Fibroblast of peridontal ligament (primary cell): ENCODE measurements around the gene CTNNBIP1.

Experiments
- DNase-seq: peaks from one replicate; pipeline ENCODE4 v3.0.0-alpha.2; 2010; ENCODE audit errors: extremely low read depth

The CTNNBIP1 gene

GRCh38 chr1:9877962-9878361 is 32.1 kb downstream of the CTNNBIP1 start:
- DNase-seq, result no peak

DNA sequence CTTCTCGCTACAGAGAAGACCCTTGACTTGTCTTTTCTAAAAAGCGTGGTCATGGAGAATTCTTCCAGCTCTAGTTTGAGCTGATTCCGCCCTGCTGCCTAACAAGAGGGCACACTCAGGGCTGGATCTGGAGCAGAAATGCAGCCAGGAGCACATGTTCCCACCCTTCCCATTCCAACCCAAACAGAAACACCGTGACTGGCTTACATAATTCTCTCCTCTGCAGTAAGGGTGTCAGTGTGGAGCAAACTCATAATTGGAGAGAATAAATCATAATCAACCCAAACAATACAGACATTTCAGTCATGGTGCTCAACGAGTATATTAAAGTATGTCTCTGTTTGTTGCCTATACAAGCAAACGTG is 34.5 kb downstream of the CTNNBIP1 start:
- no peak for DNase-seq

- peak; percentile 74 for DNase-seq
Measured at GRCh38 chr1:9874959-9875635, 35.0 kb downstream of the CTNNBIP1 start.

DNA sequence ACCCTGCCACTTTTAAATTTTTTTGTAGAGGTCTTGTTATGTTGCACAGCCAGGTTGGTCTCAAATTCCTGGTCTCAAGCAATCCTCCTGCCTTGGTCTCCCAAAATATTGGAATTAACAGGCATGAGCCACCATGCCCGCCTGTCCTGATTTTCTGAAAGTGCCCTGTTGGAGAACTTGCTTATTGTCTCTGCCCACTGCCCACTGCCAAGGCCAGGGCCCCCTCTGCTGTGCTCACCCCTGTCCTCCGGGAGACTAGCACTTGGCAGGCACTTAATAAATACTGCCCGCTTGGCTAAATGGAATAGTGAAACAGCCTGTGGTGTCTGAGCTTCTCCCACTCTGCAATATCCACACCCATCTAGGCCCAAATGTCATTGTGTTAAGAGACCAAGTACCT is 35.7 kb downstream of the CTNNBIP1 start:
- DNase-seq, result no peak

DNA sequence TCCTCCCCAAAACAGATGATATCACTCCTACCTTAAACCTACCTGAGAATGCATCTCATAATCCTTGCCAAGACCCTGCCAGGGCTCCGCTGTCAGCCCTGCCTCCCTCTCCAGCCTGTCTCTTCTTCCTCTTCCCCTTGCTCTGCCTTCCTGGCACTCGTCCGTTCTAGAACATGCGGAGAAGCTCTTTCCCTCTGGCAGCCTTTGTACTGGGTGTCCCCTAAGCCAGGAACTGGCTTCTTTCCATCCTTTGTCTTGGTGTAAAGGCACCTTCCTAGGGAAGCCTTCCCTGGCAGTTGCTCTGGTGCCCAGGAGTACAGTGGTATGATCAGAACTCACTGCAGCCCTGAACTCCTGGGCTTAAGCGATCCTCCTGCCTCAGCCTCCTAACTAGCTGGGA is 36.1 kb downstream of the CTNNBIP1 start:
- DNase-seq, result no peak

- DNase-seq, result no peak
Measured at GRCh38 chr1:9873385-9873784, 36.7 kb downstream of the CTNNBIP1 start.

- DNase-seq, result no peak
Measured at GRCh38 chr1:9872430-9873165, 37.5 kb downstream of the CTNNBIP1 start.

- no peak for DNase-seq
Measured at GRCh38 chr1:9871707-9872425, 38.2 kb downstream of the CTNNBIP1 start.

DNA sequence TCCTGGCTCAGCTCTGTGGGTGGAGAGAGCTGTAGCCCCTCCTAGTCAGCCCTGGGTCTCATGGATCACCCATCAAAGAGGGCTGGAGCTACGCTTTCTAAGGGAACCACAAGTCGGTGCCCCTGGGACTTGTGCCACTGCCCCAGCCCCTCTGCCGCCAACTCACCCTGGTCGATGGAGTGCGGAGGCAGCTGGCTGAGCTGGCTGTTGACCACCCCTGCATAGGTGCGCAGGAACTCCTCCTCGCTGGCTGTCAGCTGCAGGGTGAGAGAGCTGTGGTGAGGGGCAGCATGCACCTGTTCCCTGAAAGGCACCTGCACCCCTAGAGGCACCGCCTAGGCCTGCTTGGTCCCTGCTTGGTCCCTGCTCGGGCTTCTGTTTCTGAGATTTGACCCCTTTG is 39.0 kb downstream of the CTNNBIP1 start:
- DNase-seq, result no peak

GRCh38 chr1:9870572-9870971 is 39.5 kb downstream of the CTNNBIP1 start:
- DNase-seq, result no peak

GRCh38 chr1:9869831-9870251 is 40.2 kb downstream of the CTNNBIP1 start:
- no peak for DNase-seq

GRCh38 chr1:9868244-9868590 is 41.9 kb downstream of the CTNNBIP1 start:
- no peak for DNase-seq

GRCh38 chr1:9867408-9868243 is 42.4 kb downstream of the CTNNBIP1 start:
- peak; percentile 68 for DNase-seq

DNA sequence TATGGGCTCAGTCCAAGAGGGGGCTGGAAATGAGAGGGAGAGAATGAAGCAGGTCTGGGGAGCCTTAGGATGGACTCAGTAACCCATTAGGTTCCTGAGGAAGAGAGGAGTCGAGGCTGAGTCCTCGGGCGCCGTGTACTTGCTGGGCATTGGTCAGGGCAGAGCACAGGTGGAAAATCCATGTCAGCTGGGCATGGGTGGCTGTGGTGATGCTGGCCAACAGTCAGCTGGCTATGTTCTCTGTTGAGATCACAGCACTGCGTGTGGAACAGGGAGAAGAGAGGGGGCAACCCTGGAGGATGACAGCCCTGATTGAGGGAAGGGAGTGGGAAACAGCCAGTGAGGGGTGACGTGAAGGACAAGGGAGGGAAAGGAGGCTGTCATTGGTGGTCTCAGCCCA is 43.2 kb downstream of the CTNNBIP1 start:
- DNase-seq, result no peak

DNA sequence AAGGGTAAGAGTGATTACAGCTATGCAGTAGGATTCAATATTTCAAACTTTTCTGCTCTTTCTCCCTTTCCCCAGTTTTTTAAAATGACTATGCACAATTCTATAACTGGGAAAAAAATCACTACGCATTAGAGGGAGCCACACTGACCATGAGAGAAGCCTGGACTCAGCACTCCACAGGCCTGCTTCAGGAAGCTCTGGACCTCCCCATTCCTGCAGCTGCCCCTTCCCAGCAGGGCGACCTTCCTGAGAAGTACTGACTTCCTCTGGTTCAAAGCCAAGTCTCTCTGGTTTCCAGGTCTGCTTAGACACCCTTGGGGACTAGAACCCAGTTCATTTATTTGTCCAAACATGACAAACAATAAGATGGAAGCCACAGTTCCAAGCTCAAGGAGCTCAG is 44.3 kb downstream of the CTNNBIP1 start:
- no peak for DNase-seq

DNA sequence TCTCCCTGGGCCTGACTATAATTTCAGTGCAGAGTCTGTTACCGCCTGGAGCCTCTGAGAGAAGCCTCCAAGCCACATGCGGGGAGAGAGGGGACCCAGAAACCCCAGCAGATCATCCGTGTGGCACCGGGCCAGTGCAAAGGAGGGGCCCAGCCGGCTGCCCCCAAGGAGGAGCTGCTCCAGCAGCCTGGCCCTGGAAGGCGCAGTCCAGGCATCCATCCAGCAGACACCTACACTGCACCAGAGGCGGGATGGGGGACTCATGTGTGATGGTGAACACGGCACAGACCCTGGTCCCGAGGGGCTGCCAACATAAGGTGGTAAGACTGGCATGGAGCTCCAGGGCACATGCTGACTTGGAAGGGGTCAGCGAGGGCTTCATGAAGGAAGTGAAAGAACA is 46.7 kb downstream of the CTNNBIP1 start:
- DNase-seq, result no peak

DNA sequence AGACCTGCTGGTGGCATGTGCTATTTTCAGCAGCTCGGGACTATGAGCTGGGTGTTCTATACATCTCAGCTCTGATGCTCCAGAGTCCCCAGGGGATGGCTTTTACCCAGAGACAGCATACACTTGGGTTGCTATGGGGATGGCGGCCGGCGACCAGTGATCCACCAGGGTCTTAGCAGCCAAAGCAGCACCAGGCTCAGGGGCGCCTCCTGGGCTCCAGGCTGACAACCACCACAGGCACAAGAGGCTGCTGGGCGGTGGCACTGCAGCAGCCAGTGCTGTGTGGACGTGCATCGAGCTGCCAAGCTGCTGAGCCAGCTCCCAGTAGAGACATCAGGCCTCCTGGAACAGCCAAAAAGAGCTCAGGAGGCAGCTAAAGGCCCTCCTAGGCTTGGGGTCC is 48.7 kb downstream of the CTNNBIP1 start:
- DNase-seq, result no peak

- DNase-seq, result no peak
Measured at GRCh38 chr1:9860887-9861286, 49.2 kb downstream of the CTNNBIP1 start.

DNA sequence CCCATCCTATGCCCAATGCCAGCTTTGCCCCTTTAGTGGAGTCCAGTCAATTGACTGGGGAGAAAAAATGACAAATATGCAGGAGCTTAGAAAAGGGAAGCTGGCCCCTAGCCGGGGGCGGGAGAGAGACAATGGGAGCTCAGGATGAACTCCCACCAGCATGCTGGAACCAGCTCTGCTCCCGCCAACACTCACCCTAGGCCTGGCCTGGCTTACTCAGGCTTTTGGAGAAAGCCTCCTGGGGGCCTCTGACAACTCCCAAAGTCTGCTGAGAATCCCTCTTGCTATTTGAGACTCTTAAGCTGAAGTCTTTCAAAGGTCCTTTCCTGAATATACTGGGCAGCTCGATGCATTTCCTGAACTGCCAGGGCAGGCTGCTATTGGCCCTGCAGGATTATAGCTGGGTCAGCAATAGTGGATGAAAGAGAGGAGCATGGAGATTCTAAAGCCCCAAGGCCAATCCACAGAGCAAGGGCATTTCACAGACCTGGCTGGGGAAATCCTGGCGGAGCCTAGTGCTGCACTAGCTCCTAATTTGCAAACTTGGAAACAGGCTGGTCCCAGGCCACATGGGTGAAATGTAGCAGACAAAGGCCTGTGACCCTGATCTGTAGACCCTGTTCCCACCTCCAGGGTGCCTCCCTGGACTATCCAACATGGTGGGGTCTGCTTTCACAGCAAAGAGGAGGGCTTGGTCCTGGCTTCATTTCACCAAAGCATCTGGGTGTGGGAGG is 50.6 kb downstream of the CTNNBIP1 start:
- no peak for DNase-seq

GRCh38 chr1:9858293-9859035 is 51.6 kb downstream of the CTNNBIP1 start:
- DNase-seq, result no peak

DNA sequence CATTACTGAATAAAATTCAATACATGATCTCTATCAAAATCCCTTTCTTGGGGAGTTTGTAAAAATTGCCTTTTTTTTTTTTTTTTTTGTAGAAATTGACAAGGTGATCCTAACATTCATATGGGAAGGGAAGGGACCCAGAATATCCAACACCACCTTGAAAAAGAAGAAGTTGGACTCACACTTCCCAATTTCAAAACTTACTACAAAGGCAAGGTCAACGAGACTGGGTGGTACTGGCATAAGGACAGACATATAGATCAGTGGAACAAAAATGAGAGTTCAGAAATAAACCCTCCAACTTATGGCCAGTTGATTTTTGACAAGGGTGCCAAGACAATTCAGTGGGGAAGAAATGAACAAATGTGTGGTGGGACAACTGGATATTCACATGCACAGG is 54.9 kb downstream of the CTNNBIP1 start:
- DNase-seq, result no peak
